Measurements from ENCODE around the gene C10orf95. TPM values are rescaled to one million over a fixed set of nuclear protein-coding genes. Genes with fewer than 3 reads are reported as not detected.
A peak's percentile ranks its signal among the peaks of the same experiment; 100 is the strongest.

Gene C10orf95
- total RNA-seq, 1 experiment from 2014 or later = not detected

DNA sequence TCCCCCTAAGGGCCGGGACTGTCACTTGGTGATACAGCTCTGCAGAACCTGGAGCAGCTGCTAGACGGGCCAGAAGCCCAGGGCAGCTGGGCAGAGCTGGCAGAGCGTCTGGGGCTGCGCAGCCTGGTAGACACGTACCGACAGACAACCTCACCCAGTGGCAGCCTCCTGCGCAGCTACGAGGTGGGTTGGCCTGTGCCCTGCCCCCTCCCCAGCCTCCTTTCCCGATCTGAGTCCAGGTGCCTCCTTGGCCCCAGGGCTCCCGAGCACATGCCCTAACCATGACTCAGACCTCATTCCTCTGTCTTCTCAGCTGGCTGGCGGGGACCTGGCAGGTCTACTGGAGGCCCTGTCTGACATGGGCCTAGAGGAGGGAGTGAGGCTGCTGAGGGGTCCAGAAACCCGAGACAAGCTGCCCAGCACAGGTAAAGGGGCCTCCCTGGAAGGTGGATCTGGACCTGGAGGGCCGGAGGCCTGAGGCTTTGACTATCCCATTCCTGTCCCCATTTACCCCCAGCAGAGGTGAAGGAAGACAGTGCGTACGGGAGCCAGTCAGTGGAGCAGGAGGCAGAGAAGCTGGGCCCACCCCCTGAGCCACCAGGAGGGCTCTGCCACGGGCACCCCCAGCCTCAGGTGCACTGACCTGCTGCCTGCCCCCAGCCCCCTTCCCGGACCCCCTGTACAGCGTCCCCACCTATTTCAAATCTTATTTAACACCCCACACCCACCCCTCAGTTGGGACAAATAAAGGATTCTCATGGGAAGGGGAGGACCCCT, 49.4 kb downstream of the C10orf95 start:
- peak; percentile 65 for DNase-seq (ENCODE audit: low read depth)

DNA sequence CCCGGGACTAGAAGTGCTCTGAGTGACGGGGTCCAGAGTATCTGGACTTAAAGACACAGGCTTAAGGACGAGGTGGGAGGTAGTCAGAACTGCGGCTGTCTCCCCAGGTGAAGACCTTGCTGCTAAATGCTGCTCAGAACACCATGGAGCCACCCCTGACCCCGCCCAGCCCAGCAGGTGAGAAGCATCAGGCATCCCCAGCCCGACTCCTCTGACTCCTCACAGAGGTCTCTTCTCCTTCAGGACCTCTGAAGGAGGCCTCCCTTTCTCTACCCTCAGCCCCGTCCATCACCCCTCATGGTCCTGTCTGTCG, 50.0 kb downstream of the C10orf95 start:
- no peak for DNase-seq (ENCODE audit: low read depth)

DNA sequence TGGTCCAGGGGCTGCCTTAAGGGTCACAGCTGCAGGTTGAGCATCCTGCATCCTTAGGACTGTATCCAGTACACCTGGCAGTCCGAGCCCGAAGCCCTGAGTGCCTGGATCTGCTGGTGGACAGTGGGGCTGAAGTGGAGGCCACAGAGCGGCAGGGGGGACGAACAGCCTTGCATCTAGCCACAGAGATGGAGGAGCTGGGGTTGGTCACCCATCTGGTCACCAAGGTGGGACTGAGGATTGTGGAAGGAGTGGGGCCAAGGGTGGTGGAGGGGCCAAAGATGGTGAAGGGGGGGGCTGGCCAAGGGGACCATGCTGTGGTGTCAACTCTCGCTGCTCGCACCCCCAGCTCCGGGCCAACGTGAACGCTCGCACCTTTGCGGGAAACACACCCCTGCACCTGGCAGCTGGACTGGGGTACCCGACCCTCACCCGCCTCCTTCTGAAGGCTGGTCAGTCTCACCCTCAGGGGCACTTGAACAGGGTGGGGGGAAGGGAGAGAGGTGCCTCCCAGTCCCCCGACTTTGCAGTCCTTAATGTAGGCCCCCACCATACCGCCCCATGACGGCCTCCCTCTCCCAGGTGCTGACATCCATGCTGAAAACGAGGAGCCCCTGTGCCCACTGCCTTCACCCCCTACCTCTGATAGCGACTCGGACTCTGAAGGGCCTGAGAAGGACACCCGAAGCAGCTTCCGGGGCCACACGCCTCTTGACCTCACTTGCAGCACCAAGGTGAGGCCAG, 50.6 kb downstream of the C10orf95 start:
- DNase-seq (ENCODE audit: low read depth) = no peak

DNA sequence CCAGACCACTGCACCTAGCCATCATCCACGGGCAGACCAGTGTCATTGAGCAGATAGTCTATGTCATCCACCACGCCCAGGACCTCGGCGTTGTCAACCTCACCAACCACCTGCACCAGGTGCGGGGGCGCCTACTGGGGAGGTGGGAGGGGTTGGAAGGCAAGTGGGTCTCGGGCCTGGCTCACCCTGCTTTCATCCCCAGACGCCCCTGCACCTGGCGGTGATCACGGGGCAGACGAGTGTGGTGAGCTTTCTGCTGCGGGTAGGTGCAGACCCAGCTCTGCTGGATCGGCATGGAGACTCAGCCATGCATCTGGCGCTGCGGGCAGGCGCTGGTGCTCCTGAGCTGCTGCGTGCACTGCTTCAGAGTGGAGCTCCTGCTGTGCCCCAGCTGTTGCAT, 51.3 kb downstream of the C10orf95 start:
- no peak for DNase-seq (ENCODE audit: low read depth)

Other genes starting within 250 kb of the C10orf95 start
- gene ELOVL3, start 225.2 kb downstream of the C10orf95 start, total RNA-seq (2014; rRNA removed; shearing (Covaris generic)) = 0.36 and 0.49 TPM in 2 replicates
- gene PITX3, start 210.0 kb downstream of the C10orf95 start, total RNA-seq (2014; rRNA removed; shearing (Covaris generic)) = not detected in 2 replicates
- 23.9 and 31.0 TPM in 2 replicates for gene GBF1, start 206.0 kb downstream of the C10orf95 start, total RNA-seq (2014; rRNA removed; shearing (Covaris generic))
- gene NFKB2, start 55.8 kb downstream of the C10orf95 start, total RNA-seq (2014; rRNA removed; shearing (Covaris generic)) = 19.9 and 28.9 TPM in 2 replicates
- 0.24 and 1.5 TPM in 2 replicates for gene PSD, start 32.8 kb downstream of the C10orf95 start, total RNA-seq (2014; rRNA removed; shearing (Covaris generic))
- 5.3 and 6.1 TPM in 2 replicates for gene FBXL15, start 30.7 kb downstream of the C10orf95 start, total RNA-seq (2014; rRNA removed; shearing (Covaris generic))
- 43.4 and 53.6 TPM in 2 replicates for gene CUEDC2, start 19.0 kb downstream of the C10orf95 start, total RNA-seq (2014; rRNA removed; shearing (Covaris generic))
- gene ACTR1A, start 51.2 kb upstream of the C10orf95 start, total RNA-seq (2014; rRNA removed; shearing (Covaris generic)) = 116 and 179 TPM in 2 replicates
- gene SUFU, start 52.4 kb upstream of the C10orf95 start, total RNA-seq (2014; rRNA removed; shearing (Covaris generic)) = 3.7 and 4.0 TPM in 2 replicates
- gene TRIM8, start 192.9 kb upstream of the C10orf95 start, total RNA-seq (2014; rRNA removed; shearing (Covaris generic)) = 39.3 and 52.8 TPM in 2 replicates

All from RPMI7951 (cell line).